Activated naive CD8-positive, alpha-beta T cell treated with anti-CD3 and anti-CD28 coated beads, Interleukin-2, amount 50 U/mL, for 24 hours (primary cell): ENCODE data around the gene C3orf18.

Experiments used
- ATAC-seq: fragments of 150-1000 bp; cut with Tn5 transposase; one replicate; pipeline ENCODE4 v1.10.0; 2021
- DNase-seq: peaks from one replicate; pipeline ENCODE4 v3.0.0; 2021
- H3K27ac Mint-ChIP-seq: one replicate; pipeline ENCODE4 v1.8.0; 2021; ENCODE audit warnings: mild to moderate bottlenecking, mixed read lengths
- H3K27me3 Mint-ChIP-seq: one replicate; pipeline ENCODE4 v1.8.0; 2021; ENCODE audit warnings: mixed read lengths
- H3K36me3 Mint-ChIP-seq: one replicate; pipeline ENCODE4 v1.8.0; 2021; ENCODE audit warnings: low read depth, mixed read lengths
- H3K4me1 Mint-ChIP-seq: one replicate; pipeline ENCODE4 v1.8.0; 2021; ENCODE audit warnings: mixed read lengths
- H3K4me3 Mint-ChIP-seq: one replicate; pipeline ENCODE4 v1.8.0; 2021; ENCODE audit warnings: mild to moderate bottlenecking, moderate library complexity, mixed read lengths
- H3K9me3 Mint-ChIP-seq: one replicate; pipeline ENCODE4 v1.8.0; 2021; ENCODE audit warnings: mixed read lengths

The C3orf18 gene

DNA sequence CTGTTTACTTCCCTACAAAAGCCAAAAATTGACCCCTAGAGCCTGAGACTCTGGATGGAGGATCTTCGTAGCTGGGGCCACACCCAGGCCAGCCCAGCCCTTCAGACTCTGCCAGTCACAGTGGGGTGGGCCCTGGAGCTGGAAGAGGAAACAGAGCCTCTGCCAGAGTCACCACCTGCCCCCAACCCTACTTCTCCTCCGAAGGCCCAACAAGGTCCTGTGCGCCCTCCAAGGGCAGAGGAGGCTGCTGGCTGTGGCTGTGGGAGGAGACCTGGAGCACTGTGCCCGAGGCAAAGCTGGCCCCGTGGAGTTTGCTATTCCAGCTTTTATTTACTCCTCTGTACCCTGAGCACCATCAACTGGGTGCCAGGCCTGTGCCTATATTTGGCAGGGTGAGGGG, 25.0 kb upstream of the C3orf18 start:
- Mint-ChIP-seq H3K4me1 (peaks cover 80% of the 10 kb centered on the region), H3K27ac (peak overlapping the region; percentile 99), H3K9me3 (no peaks in the 10 kb centered on the region), H3K36me3 (peaks cover 2% of the 10 kb centered on the region), H3K4me3 (peak overlapping the region; percentile 64), H3K27me3 (no peaks in the 10 kb centered on the region)
- peak; percentile 41 for DNase-seq
- no peak for ATAC-seq

DNA sequence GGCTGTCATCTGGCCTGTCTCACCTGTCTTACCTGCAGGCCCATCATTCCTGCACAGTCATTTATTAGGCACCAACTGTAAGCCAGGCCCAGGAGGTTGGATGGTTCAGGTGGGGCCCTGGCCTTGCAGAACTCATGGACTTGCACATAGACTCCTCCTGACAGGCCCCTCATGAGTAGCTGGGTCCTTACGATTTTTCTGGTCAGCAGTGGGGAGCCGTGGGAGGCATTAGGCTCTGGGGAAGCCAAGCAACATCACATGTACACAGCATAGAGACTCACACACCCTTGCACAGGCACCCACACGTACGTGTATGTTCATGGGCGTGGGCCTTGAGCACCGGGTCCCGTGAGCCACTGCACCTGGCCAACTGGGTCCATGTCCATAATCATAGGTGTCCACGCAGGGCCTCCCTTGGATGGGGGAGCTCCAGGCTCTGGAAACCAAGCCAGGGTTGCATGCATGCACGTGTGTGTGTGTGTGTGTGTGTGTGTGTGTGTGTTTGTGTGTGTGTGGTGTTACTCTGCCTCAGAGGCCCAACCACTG, 23.7 kb upstream of the C3orf18 start:
- no peaks in the 10 kb centered on the region for H3K27me3 Mint-ChIP-seq
- H3K27ac Mint-ChIP-seq = peak overlapping the region; percentile 99
- DNase-seq (peak; percentile 44), ATAC-seq (peak; percentile 1)
- H3K4me3 Mint-ChIP-seq = peak overlapping the region; percentile 61
- peaks cover 6% of the 10 kb centered on the region for H3K36me3 Mint-ChIP-seq
- peaks cover 93% of the 10 kb centered on the region for H3K4me1 Mint-ChIP-seq
- no peaks in the 10 kb centered on the region for H3K9me3 Mint-ChIP-seq

DNA sequence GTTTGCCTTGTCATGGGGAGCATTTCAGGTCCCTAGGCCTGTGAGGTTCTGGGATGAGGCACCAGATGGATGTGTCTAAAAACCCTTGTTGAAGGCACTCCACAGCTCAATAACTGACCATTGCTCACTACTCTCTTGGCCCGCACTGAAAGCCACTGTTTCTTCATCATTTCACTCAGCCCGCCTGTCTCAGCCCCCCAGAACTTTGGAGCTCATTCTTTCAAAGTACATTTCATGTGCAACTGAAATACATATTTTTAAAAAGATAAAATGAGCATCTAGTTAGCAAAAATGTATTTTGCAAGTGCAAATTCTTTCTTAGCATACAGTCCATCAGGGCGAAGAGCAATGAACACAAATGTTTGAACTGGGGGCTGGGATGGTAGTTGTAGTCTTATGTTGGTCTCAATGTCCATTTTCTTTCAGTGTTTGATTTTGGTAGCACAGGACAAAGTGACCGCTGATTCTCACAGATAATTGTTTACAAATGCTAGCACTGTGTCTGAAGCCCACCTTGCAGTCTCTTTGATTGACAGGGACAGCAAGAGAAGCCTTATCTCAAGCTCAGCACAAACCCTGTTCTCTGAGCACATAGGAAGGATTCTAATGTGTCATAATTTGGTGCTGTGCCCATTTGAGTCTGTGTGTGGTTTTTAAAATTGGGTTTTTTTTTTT, 21.3 kb upstream of the C3orf18 start:
- Mint-ChIP-seq H3K9me3 (no peaks in the 10 kb centered on the region), H3K27me3 (no peaks in the 10 kb centered on the region), H3K36me3 (peaks cover 18% of the 10 kb centered on the region), H3K4me1 (peaks cover 99% of the 10 kb centered on the region), H3K4me3 (peak overlapping the region; percentile 61), H3K27ac (peak overlapping the region; percentile 99)
- DNase-seq (no peak), ATAC-seq (no peak)

DNA sequence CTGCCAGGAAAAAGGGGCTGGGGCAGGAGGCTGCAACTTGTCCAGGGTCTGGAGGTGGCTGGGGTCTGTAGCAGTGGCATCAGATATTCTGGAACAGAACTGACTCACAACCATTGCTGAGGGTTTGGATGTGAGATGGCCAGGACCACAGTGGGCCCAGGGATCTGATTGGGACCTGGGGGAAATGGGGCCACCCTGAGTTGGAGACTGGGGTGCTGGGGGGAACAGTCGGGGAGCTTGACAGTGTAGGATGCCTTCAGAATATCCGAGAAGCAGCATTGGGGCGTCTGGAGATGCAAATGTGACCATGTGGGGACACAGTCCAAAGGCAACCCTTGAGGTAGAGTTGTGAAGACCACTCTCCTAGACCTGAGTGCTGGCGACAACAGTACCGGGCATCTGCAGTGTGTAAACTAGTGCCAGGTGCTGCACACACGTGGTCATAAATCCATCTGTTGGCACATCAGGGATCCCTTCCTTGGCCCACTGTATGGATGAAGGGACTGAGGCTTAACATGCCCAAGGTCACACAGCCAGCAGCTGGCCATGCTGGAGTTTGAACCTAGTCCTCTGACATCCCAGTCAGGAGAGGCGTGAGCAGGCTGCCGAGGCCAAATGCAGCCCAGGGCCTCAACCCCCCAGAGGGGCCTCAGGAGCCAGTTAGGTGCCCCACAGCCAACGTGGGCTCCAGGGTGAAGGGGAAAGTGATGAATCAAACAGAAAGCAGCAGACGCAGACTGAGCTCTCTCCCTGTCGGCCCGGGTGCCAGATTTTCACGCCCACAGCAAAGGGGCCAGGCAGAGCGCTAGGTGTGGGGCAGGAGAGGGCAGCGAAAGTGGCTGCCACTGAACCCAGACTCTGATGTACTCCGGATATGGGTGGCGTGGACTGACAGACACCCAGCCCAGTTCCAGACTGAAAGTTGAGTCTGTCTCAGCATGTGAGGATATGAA, 20.5 kb upstream of the C3orf18 start:
- DNase-seq = peak; percentile 89
- Mint-ChIP-seq H3K9me3 (no peaks in the 10 kb centered on the region), H3K4me1 (peaks cover 96% of the 10 kb centered on the region), H3K27ac (peak overlapping the region; percentile 99), H3K36me3 (peaks cover 23% of the 10 kb centered on the region), H3K27me3 (no peaks in the 10 kb centered on the region), H3K4me3 (peak overlapping the region; percentile 61)
- ATAC-seq = peak; percentile 62

DNA sequence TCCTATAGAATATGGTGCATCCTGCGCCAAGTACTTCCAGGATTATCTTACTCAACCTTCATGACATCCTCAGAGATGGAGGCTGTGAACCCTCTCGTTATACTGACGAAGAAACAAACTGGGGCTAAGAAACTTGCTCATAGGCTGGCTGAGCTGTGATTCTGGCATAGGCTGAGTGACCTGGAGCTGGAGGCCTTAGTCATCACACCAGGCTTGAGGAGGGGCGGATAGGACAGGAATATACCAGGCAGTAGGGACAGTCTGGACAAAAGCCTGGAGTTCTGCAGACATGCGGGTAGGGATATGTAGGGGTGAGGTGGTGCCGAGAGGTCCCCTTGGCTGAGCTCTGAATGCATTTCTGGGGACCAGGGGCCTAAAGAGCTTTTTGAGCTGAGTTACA, 19.8 kb upstream of the C3orf18 start:
- Mint-ChIP-seq H3K4me1 (peaks cover 89% of the 10 kb centered on the region), H3K27ac (peak overlapping the region; percentile 99), H3K27me3 (no peaks in the 10 kb centered on the region), H3K4me3 (peak overlapping the region; percentile 61), H3K36me3 (peaks cover 27% of the 10 kb centered on the region), H3K9me3 (no peaks in the 10 kb centered on the region)
- ATAC-seq (no peak), DNase-seq (no peak)

DNA sequence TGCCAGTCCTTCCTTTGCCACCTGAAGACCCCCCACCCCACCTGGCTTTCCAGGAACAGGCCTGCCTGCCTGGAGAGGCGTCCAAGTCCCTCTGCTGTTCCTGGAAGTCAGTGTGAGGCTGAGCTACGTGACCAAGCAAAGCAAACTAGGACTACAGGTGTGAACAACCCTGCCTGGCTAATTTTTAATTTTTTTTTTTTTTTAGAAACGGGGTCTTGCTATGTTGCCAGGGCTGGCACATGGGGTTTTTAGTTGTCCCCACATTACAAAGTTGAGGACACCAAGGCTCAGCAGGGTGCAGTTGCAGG, 19.2 kb upstream of the C3orf18 start:
- peaks cover 84% of the 10 kb centered on the region for H3K4me1 Mint-ChIP-seq
- H3K36me3 Mint-ChIP-seq = peaks cover 28% of the 10 kb centered on the region
- no peak for ATAC-seq

DNA sequence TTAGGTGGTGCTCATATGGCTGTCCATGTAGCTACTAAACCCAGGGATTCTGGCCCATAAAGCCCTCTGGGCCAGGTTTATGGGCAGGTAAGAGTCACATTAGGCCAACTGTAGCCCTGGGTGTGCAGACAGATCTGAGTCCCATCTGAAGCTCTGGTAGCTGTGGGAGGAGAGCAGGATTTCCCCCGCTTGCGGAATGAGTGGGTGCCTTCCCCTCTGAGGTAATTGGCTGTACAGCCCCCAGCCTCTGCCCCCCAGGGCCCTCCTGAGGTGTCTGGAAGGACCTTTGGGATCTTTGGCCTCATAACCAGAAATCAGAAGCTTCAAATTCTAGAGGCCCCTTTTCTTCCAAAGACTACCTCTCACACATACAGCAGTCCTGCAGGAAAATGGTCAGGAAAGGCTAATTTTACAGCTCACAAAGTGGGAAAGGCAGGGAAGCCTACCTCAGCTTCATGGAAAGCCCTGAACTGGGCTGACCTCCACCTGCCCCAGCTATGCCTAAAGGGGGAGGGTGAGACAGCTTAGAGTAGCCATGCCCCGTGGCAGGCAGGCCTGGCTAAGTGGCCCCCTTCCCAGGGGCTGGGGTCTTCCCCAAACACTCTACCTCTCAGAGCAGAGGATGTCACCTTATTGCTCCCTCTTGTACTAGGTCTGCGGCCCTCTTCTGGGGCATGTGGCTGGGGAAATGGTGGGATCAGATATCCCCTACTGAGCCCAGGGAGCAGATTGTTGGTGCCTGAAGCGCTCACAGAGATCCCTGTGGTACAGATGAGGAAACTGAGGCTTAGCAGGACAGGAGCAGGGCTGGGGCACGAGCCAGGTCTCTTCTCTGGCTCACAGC, 18.6 kb upstream of the C3orf18 start:
- peak overlapping the region; percentile 61 for H3K4me3 Mint-ChIP-seq
- H3K27ac Mint-ChIP-seq = peak overlapping the region; percentile 99
- no peaks in the 10 kb centered on the region for H3K27me3 Mint-ChIP-seq
- peaks cover 33% of the 10 kb centered on the region for H3K36me3 Mint-ChIP-seq
- DNase-seq (peak; percentile 75), ATAC-seq (peak; percentile 13)
- H3K4me1 Mint-ChIP-seq = peaks cover 82% of the 10 kb centered on the region
- no peaks in the 10 kb centered on the region for H3K9me3 Mint-ChIP-seq

More for the DNA sequence above, 19.2 kb upstream of the C3orf18 start:
- Mint-ChIP-seq H3K27me3 (no peaks in the 10 kb centered on the region), H3K27ac (peak overlapping the region; percentile 99), H3K4me3 (peak overlapping the region; percentile 61), H3K9me3 (no peaks in the 10 kb centered on the region)
- DNase-seq = no peak

DNA sequence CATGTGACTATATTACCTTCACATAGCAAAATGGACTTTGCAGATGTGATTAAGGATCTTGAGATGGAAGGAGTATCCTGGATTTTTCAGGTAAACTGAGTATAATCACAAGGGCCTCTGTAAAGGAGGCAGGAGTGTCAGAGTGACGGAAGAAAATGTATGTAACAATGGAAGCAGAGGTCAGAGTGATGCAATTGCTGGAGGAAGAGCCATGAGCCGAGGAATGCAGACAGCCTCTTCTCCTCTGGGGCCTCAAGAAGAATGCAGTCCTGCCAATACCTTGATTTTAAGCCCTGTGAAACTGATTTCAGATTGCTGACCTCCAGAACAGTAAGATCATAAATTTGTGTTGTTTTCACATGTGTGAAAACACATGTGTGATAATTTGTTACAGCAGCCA, 16.8 kb upstream of the C3orf18 start:
- Mint-ChIP-seq H3K9me3 (no peaks in the 10 kb centered on the region), H3K4me3 (no peak overlapping the region), H3K27ac (peak overlapping the region; percentile 99), H3K4me1 (peaks cover 73% of the 10 kb centered on the region), H3K27me3 (no peaks in the 10 kb centered on the region), H3K36me3 (peaks cover 44% of the 10 kb centered on the region)
- DNase-seq = no peak
- no peak for ATAC-seq

DNA sequence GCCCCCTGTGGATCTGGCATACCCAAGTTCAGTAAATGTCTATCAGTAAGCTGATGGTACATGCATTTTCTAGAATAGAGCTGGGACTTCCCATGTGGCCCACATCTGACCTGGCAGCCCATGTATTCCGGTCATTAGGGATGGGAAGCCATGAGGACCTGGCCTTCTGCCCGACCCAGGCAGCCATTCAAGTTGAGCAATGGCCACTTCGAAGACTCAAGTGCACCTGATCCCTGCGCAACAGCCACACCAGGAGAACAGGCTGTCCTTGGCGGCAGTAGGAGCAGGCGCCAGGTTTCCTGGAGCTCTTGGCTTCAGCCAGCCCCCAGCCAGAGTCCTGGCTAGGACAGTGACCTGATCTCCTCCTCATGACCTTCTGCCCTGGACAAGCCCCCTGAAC, 16.4 kb upstream of the C3orf18 start:
- DNase-seq = no peak
- H3K4me1 Mint-ChIP-seq = peaks cover 68% of the 10 kb centered on the region

DNA sequence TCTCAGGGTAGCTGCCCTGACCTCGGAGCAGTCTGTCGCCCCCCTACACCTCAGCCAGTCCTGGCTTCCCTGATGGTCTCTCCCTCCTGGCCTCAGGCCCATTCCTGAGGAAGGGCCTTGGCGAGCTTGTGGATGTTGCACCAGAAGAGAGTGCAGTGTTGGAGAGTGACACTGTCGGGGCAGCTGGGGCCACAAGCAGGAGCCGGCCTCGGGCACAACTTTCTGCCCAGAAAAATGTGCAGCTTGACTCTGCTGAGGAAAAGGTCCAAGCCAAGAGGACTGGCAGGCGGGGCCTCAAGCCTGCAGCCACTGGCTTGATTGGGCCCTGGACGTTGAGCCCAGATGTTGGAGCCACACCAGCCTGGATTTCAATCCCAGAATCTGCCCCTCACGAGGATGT, 14.5 kb upstream of the C3orf18 start:
- Mint-ChIP-seq H3K4me3 (no peak overlapping the region), H3K27me3 (no peaks in the 10 kb centered on the region), H3K36me3 (peaks cover 54% of the 10 kb centered on the region), H3K4me1 (peaks cover 57% of the 10 kb centered on the region), H3K9me3 (no peaks in the 10 kb centered on the region), H3K27ac (no peak overlapping the region)
- DNase-seq = no peak
- no peak for ATAC-seq

More for the DNA sequence above, 16.4 kb upstream of the C3orf18 start:
- Mint-ChIP-seq H3K27ac (peak overlapping the region; percentile 99), H3K27me3 (no peaks in the 10 kb centered on the region), H3K4me3 (no peak overlapping the region), H3K9me3 (no peaks in the 10 kb centered on the region), H3K36me3 (peaks cover 46% of the 10 kb centered on the region)
- ATAC-seq = no peak

DNA sequence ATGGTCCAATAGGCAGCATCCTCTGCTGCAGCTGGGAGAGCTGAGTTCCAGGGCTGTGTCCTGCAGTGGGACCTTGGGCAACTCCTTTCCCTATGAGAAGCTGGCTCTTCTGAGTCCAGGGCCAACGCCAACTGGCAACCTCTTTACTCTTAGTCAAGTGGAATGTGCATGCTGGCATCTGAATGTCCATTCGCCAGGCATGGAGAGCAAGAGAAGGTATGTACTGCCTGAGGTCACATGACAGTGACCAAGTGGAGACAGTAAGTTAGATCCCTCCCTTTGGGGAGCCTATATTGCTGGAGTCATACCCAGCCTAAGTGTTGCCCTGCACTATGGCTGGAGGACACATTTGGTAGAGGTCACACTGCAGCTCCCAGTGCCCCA, 13.9 kb upstream of the C3orf18 start:
- H3K4me3 Mint-ChIP-seq = no peak overlapping the region
- ATAC-seq (no peak), DNase-seq (no peak)
- no peaks in the 10 kb centered on the region for H3K9me3 Mint-ChIP-seq
- no peak overlapping the region for H3K27ac Mint-ChIP-seq
- H3K4me1 Mint-ChIP-seq = peaks cover 53% of the 10 kb centered on the region
- H3K27me3 Mint-ChIP-seq = no peaks in the 10 kb centered on the region
- peaks cover 58% of the 10 kb centered on the region for H3K36me3 Mint-ChIP-seq

DNA sequence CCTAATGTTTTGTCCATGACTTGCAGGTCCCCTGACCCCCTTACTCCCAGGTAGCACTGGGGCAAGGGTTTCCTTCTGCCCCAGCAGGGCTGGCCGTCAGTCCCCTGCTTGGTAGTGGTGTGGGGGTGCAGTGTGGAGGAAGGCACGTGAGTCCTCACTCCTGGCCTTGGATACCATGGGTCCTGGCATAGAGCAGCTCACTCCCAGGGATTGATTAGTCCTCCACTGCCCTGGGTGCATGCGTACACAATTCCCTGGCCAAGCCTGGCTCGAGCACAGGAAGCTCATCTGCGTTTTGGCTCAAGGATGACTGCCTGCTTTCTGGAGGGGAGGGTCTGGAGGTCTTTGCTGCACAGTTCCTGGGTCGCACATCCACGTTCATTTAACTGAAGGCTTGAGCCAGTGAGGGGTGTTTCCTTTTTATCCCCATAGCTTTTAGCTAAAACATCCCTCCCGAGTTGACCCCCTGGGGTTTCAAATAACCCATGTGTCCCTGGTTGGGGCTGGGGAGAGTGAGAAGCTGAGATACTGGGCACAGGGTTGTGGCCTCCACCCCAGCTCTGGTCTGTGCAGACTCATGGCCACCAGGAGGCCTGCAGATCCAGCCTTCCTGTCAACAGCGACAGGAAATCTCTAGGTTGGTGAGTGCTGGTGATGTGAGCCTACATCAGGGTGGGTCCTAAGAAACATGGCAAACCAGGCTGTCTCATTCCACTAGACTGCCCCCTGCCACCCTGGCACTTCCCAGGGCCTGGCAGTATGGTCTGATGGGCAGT, 13.3 kb upstream of the C3orf18 start:
- no peaks in the 10 kb centered on the region for H3K9me3 Mint-ChIP-seq
- H3K27ac Mint-ChIP-seq = no peak overlapping the region
- ATAC-seq = no peak
- peaks cover 64% of the 10 kb centered on the region for H3K36me3 Mint-ChIP-seq
- no peak for DNase-seq
- H3K27me3 Mint-ChIP-seq = no peaks in the 10 kb centered on the region
- peaks cover 53% of the 10 kb centered on the region for H3K4me1 Mint-ChIP-seq
- no peak overlapping the region for H3K4me3 Mint-ChIP-seq

DNA sequence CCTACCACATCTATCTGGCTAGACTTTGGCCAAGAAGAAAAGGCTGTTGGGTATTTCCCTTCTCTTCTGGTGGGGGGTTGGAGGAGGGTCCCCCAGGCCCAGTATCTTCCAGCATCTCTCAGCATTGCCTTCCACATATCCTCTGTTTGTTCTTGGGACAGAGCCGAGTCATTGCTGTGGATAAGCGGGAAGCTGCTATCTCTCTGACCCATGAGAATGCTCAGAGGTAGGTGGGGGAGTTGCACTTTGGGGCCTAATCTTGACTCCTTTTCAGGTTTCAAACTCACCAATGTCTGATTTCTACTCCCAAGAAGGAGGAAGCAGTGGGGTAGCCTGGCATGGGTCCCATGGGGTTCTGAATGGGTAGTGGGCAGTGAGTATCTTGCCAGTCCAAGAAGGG, 9.8 kb upstream of the C3orf18 start:
- Mint-ChIP-seq H3K27ac (no peak overlapping the region), H3K36me3 (peaks cover 62% of the 10 kb centered on the region), H3K4me3 (no peak overlapping the region)

DNA sequence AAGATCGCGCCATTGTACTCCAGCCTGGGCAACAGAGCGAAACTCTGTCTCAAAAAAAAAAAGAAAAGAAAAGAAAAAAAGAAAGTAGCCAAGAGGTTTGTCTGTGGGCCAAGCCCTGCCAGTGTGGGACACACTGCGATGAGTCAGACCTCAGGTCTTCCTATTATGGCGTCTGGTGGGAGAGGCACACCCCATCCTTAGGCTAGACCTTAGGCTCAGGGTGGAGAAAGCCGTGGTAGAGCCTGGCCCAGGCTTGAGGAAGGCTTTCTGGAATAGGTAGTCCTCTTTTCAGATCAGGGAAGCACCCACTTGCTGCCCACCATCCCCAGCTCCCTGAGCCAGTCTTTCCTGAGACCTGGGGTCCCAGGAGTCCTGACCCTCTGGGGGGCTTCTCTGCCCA, 7.8 kb upstream of the C3orf18 start:
- ATAC-seq = no peak
- H3K36me3 Mint-ChIP-seq = peaks cover 58% of the 10 kb centered on the region

More for the DNA sequence above, 9.8 kb upstream of the C3orf18 start:
- Mint-ChIP-seq H3K4me1 (peaks cover 64% of the 10 kb centered on the region), H3K27me3 (peaks cover 3% of the 10 kb centered on the region), H3K9me3 (no peaks in the 10 kb centered on the region)
- DNase-seq (no peak), ATAC-seq (no peak)

More for the DNA sequence above, 7.8 kb upstream of the C3orf18 start:
- H3K9me3 Mint-ChIP-seq = no peaks in the 10 kb centered on the region
- DNase-seq = no peak
- peak overlapping the region; percentile 95 for H3K27ac Mint-ChIP-seq
- H3K4me3 Mint-ChIP-seq = no peak overlapping the region
- H3K27me3 Mint-ChIP-seq = peaks cover 3% of the 10 kb centered on the region
- H3K4me1 Mint-ChIP-seq = peaks cover 74% of the 10 kb centered on the region
